ENCODE data around the gene DMRTC2.

DNA sequence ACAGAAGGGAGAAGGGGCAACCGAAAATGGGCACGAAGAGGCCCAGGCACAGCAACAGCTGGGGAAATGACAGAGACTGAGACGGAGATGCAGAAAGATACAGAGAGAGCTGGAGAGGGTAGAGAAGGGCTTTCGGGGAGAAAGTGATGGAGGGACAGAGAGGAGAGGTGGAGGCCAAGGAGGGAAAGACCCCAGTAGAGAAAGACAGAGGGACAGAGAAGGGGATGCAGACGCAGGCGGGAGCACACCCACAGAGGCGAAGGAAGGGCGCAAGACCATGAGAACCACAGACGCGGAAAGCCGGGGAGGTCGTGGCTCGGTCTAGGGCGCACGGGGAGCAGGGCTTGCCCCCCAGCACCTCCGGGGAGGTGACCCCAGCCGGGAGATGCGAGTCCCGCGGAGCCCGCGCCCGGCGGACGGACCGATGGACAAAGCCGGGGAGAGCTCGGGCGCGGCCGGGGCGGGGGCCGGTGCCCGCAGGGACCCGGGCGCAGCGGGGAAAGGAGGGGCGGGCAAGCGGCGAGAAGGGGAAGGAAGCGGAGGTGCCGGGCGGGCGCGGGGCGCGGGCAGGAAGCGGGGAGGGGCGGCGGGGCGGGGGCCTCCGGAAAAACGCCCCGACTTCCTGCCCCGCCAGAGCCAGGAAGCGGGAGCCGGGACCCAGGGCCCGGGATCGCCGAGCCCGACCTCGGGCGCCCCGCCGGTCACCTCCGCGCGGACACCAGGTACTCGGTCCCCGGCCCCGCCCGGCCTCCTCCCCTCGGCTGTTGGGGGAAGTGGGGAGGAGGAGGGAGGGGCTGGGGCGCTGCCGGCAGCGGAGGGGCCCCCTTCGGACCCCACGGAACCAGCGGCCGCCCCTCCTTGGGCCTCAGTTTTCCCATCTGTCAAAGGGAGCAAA is 38.0 kb downstream of the DMRTC2 start, which contains the start of gene ARHGEF1:
- no peak for TF ChIP-seq KLF16 (tag by site-specific recombination; IDR thresholded peaks at IDR 0.05)
- no peak for TF ChIP-seq ZSCAN23 (tag by site-specific recombination; IDR thresholded peaks at IDR 0.05)
- TF ChIP-seq, protein P1, sequence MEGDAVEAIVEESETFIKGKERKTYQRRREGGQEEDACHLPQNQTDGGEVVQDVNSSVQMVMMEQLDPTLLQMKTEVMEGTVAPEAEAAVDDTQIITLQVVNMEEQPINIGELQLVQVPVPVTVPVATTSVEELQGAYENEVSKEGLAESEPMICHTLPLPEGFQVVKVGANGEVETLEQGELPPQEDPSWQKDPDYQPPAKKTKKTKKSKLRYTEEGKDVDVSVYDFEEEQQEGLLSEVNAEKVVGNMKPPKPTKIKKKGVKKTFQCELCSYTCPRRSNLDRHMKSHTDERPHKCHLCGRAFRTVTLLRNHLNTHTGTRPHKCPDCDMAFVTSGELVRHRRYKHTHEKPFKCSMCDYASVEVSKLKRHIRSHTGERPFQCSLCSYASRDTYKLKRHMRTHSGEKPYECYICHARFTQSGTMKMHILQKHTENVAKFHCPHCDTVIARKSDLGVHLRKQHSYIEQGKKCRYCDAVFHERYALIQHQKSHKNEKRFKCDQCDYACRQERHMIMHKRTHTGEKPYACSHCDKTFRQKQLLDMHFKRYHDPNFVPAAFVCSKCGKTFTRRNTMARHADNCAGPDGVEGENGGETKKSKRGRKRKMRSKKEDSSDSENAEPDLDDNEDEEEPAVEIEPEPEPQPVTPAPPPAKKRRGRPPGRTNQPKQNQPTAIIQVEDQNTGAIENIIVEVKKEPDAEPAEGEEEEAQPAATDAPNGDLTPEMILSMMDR (tag by site-specific recombination; IDR thresholded peaks at IDR 0.05), result no peak
- no peak for TF ChIP-seq GLI2 (tag by site-specific recombination; IDR thresholded peaks at IDR 0.05; ENCODE audit: borderline replicate concordance, low read depth)
- TF ChIP-seq, protein P2, sequence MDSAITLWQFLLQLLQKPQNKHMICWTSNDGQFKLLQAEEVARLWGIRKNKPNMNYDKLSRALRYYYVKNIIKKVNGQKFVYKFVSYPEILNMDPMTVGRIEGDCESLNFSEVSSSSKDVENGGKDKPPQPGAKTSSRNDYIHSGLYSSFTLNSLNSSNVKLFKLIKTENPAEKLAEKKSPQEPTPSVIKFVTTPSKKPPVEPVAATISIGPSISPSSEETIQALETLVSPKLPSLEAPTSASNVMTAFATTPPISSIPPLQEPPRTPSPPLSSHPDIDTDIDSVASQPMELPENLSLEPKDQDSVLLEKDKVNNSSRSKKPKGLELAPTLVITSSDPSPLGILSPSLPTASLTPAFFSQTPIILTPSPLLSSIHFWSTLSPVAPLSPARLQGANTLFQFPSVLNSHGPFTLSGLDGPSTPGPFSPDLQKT (IDR thresholded peaks at IDR 0.05; ENCODE audit: borderline replicate concordance, low read depth, low read length), result no peak
- no peak for TF ChIP-seq ZSCAN30 (tag by site-specific recombination; IDR thresholded peaks at IDR 0.05)
- TF ChIP-seq ZBTB7A (tag by site-specific recombination; IDR thresholded peaks at IDR 0.05; ENCODE audit: low read depth), result no peak
- TF ChIP-seq, protein P3, sequence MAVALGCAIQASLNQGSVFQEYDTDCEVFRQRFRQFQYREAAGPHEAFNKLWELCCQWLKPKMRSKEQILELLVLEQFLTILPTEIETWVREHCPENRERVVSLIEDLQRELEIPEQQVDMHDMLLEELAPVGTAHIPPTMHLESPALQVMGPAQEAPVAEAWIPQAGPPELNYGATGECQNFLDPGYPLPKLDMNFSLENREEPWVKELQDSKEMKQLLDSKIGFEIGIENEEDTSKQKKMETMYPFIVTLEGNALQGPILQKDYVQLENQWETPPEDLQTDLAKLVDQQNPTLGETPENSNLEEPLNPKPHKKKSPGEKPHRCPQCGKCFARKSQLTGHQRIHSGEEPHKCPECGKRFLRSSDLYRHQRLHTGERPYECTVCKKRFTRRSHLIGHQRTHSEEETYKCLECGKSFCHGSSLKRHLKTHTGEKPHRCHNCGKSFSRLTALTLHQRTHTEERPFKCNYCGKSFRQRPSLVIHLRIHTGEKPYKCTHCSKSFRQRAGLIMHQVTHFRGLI (tag by site-specific recombination; IDR thresholded peaks at IDR 0.05), result no peak
- TF ChIP-seq, protein P4, sequence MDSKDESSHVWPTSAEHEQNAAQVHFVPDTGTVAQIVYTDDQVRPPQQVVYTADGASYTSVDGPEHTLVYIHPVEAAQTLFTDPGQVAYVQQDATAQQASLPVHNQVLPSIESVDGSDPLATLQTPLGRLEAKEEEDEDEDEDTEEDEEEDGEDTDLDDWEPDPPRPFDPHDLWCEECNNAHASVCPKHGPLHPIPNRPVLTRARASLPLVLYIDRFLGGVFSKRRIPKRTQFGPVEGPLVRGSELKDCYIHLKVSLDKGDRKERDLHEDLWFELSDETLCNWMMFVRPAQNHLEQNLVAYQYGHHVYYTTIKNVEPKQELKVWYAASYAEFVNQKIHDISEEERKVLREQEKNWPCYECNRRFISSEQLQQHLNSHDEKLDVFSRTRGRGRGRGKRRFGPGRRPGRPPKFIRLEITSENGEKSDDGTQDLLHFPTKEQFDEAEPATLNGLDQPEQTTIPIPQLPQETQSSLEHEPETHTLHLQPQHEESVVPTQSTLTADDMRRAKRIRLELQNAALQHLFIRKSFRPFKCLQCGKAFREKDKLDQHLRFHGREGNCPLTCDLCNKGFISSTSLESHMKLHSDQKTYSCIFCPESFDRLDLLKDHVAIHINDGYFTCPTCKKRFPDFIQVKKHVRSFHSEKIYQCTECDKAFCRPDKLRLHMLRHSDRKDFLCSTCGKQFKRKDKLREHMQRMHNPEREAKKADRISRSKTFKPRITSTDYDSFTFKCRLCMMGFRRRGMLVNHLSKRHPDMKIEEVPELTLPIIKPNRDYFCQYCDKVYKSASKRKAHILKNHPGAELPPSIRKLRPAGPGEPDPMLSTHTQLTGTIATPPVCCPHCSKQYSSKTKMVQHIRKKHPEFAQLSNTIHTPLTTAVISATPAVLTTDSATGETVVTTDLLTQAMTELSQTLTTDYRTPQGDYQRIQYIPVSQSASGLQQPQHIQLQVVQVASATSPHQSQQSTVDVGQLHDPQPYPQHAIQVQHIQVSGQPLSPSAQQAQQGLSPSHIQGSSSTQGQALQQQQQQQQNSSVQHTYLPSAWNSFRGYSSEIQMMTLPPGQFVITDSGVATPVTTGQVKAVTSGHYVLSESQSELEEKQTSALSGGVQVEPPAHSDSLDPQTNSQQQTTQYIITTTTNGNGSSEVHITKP (tag by site-specific recombination; IDR thresholded peaks at IDR 0.05), result no peak
